Suppressor macrophage (primary cell): ENCODE data around the gene PERCC1.

Experiments used
- DNase-seq, 4 experiments: peaks; one replicate each; pipeline ENCODE4 v3.0.0-alpha.2; 2020 to 2022
- total RNA-seq, 17 experiments: gene quantifications; one replicate each; lab custom pipeline; 2026; ENCODE audit warnings: mixed read lengths in 6 of 17, inconsistent platforms in 3 of 17; lab: John Stamatoyannopoulos, UW

The PERCC1 gene
- 0 to 0.33 (median 0) reads per million in 17 experiments for total RNA-seq

GRCh38 chr16:1430759-1431496, at the start of gene PERCC1:
Gene PERCC1, plus strand, starts transcription at chr16:1431078. Its CDS starts 1,516 bp downstream, at chr16:1432594.
- no peak for DNase-seq

DNA sequence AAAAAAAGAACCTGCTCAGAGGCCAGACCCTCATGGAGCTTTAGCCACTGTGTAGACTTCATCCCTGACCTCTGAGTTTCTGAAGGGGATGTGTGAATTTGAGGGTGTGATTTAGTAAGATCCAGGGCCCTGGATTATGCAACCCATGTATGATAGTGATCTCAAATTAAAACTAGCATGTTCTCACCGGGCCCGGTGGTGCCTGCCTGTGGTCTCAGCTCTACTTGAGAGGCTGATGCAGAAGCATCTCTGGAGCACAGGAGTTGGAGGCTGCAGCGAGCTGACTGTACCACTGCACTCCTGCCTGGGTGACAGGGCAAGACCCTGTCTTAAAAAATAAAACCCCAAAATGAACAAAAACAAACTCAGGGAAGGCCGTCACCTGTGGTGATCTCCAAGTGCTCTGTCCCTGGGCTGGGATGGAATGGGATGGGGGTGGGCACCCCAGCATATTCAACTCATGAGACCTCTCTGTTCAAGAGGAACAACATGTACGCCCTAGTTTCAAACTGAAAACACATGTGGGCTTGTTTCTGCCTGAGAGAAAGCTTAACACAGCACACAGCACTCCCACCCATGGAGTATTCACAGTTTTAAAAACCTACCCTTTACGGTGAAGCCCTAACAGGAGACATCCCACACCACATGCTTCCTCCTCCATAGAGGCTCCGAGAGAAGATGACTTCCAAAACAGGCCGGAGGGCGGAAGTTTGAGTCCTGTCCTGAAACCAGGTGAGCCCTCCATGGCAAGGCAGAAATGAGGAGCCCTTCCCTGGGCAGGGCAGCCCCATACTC, 49.1 kb upstream of the PERCC1 start:
- no peak for DNase-seq

- DNase-seq = no peak
These were observed 47.3 kb upstream of the PERCC1 start for GRCh38 chr16:1383556-1383955.

- DNase-seq = no peak
These were observed 45.6 kb upstream of the PERCC1 start for GRCh38 chr16:1385232-1385631.

DNA sequence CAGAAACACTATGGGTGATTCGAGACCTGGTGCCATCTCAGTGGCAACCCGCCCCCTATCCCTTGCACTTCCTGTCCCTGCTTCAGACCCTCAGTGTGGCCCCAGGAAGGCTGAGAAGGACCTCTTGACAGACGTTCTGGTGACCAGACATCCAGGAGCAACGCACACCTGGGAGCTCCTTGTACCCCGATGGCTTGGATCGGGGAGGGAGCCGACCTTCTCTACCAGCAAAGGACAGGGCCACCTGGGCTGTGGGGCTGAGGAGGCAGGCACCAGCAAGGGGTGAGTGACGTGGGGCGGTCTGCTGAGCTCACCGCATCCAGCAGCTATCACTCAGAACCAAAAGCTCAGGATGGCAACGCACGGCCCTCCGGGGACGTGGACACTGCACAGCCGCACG, 43.5 kb upstream of the PERCC1 start:
- no peak for DNase-seq

GRCh38 chr16:1389762-1390161, 41.1 kb upstream of the PERCC1 start:
- no peak for DNase-seq

GRCh38 chr16:1390239-1390779, 40.6 kb upstream of the PERCC1 start:
- no peak for DNase-seq

DNA sequence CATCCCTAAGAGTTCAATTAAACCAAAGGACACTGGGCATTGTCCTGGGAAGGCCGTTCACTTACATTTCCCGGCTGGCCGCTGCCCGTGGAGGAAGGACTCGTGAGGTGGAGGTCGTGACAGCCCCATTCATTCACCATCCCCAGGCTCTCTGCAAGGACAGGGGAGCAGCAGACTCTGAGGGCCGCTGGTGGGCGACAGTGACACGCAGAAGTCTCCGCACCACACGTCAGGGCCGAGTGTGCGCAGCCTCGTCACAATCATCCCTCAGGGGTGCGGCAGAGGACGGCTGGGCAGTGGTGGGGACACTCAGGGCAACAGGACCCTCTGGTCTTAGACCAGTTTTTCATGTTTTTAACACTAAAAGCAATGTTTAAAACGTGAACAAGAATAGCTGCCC, 38.1 kb upstream of the PERCC1 start:
- DNase-seq = no peak

DNA sequence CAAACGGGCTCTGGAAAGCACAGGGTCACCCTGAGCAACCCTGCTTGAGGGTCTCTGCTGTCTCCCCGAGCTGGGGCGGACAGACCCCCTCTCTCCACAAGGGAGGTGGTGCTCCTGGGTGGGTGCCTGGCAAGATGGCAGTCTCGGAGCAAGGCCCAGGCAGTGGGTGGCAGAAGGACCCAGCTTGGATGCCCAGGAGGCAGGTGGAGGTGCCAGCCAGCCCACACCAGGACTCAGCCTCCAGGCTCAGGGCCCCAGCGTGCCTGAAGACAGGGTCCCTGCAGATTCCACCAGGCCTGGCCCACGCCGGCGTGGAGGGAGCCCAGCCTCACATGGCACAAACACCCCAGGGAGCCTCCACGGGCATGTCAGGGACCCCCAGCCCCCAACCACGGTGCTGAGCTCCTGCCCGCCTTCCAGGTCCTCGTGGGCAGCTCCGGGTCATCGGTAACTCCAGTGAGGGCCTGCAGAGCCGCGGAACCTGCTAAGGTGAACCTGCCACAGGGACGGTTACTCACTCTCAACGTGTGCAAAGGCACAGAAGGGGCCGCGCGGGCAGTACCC, 37.2 kb upstream of the PERCC1 start:
- DNase-seq = no peak

DNA sequence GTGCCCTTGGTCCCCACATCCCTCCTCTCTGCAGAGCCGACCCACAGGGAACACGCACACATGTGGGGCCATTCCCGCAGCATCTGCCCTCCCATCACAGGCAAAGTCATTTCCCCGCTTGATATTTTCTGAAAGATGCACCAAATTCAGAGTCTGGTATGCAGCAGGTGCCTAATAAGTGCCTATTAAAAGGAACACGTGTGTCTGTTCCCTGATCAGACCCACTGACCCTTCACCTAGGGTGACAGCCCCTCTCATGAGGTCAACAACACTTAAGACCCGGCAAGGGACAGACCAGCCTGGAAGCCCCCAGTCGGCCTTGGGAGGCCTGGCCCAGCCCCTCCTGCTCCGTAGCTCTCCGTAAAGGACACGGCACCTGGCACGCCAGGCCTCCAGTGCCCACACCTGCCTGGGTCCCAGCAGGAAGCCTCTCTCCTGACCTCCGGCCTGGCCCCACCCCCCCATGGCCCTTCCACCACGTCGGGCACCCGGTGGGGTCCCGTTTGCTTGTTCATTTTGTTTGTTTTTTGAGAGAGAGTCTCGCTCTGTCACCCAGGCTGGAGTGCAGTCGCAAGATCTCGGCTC, 36.4 kb upstream of the PERCC1 start:
- DNase-seq = no peak

DNA sequence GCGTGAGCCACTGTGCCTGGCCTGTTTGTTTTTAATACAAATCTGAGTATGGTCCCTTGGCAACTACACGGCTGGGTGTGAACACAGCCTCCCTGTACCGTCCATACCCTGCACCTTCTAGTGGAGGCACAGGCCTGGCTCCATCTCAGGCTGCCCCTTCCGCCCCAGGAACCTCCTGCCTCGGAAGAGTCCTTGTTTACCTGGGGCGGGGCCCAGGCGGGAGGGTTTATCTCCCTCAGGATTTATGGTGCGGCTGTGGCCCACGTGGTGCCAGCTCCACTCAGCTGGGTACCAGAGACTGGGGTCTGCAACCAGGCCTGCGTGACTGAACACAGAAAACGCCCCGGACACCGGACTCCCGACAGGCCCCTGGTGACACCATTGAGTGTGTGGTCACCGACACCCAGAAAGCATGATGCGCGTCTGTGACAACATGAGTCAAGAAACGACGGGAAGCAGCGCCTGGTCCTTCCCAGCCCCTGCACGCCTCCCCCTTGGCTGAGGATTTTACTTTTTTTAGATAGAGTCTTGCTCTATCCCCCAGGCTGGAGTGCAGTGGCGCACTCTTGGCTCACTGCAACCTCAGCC, 35.3 kb upstream of the PERCC1 start:
- DNase-seq = no peak

DNA sequence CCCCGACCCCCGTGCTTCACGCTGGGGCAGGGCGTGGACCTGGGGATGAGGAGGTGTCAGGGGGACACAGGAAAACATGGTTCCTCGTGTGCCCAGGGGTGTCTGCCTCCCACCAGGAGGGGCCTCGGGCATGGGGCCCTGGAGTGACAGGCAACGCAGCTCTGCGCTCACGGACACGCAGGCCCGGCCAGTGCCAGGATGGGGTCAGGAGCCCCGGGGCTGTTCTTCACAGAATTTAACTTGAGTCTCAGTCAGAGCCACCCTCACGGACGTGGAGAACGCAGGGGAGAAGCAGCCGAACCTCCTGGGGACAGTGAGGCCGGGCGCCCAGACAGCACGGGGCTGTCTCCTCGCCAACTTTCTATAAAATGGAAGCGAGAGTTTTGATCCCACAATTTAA, 33.1 kb upstream of the PERCC1 start:
- DNase-seq = no peak

DNA sequence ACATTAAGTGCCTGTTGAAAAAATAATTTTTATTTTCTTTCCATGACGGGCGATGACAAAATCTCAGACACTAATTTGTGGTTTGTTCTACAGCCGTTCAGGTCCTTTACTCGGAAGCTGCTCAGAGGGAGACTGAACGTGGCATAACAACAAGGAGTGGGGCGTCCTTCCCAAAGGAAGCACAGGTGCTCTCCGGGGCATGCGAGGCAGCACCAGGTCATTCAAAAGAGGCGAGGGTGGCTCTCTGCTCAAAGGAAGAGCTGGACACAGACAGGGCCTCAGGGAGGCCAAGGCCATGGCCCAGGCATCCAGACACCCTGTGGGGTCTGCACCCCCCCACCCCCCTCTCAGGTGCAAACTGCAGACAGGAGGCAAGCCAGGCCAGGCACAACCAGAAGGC, 32.5 kb upstream of the PERCC1 start:
- DNase-seq = no peak

- DNase-seq = no peak
These were observed 31.9 kb upstream of the PERCC1 start for GRCh38 chr16:1398826-1399581.

DNA sequence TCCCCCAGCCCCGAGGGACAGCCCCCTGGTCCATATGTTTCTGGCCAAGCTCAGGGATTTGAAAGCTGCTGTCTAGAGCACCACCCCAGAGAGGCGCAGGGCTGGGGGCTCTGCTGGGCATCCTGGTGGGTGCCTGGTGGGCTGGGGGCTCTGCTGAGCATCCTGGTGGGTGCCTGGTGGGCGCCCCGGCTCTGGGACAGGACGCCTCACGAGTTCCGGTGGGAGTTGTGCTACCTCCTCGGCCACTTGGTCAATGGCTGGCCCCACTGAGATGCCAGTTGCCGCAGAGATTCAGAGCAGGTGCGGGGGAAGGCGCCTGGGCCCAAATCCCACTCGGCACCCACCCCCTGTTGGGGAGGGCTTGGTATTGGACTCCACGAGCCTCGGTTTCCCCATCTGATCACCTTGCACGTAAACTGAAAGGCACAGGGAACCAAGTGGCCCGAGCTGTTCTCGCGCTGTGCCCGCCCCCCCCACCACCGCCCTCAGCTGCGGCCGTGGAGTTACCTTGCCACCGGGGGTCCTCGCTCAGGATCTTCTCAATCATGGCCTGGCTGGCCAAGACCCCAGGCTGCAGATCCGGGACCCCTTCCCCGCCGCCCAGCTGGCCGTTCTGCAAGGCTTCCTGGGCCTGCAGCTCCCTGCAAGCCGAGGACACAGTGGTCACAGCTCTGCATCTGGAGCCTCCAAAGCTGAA, 29.7 kb upstream of the PERCC1 start:
- no peak for DNase-seq

DNA sequence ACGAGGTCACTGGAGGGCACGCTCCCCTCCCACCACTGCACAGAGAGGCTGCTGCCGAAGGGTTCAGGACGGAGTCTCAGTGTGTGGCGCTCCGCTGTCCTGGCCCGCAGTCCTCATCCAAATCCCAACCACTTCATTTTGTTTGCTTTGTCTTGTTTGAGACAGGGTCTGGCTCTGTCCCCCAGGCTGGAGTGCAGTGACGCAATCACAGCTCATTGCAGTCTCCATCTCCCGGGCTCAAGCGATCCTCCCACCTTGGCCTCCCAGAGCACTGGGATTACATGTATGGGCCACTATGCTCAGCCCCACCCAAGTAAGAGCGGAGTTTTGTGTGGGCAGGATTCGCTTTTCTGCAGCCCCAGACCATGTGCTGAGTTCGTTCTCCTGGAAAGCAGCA, 29.1 kb upstream of the PERCC1 start:
- DNase-seq = no peak

- DNase-seq = no peak
These were observed 27.8 kb upstream of the PERCC1 start for GRCh38 chr16:1403036-1403435.

GRCh38 chr16:1403733-1404132, 27.1 kb upstream of the PERCC1 start:
- DNase-seq = no peak

DNA sequence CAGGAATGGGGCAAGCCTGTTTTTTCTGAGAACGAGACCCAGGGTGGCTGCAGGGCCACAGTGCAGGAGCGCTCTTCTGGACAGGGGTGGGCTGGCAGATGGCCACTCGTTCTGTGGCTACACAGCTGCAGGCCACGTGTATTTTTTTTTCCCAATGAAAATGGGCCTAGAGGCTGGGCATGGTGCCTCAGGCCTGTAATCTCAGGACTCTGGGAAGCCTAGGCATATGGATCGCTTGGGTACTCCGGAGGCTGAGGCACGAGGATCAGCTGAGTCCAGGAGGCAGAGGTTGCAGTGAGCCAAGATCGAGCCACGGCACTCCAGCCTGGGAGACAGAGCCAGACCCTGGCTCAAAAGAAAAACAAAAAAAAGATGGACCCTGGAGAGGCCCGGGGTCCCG, 23.1 kb upstream of the PERCC1 start:
- DNase-seq = no peak

DNA sequence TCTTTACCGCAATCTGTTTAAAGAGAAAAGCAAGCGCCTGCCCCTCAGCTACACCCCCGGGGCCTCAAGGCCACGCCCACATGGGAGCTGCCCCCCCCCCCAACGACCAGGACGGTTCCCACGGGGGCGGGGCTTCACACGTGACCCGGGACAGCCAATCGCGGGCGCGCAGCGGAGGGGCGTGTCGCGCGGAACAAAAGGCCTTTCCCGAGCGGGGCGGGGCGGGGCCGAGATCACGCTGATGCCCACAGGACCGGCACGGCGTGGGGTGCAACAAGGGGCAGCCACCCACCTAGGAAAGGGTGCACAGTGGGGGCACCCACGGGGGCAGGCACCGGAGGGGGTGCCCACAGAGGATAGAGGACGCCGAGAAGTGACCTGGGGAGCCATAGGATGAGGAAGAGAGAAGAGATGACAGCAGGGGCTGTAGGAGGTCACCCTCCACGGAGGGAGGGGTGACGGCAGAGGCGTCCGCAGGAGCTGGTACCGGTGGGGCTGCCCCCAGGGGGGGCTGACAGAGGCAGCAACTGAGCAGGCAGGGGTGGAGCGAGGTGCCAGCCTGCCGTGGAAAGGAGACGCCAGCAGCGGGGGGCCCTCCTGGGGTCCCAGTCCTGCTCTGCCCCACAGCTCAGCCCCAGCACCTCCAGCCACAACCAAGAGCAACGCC, 22.6 kb upstream of the PERCC1 start:
- DNase-seq = peak; percentile 91 to 97 (median 95)

DNA sequence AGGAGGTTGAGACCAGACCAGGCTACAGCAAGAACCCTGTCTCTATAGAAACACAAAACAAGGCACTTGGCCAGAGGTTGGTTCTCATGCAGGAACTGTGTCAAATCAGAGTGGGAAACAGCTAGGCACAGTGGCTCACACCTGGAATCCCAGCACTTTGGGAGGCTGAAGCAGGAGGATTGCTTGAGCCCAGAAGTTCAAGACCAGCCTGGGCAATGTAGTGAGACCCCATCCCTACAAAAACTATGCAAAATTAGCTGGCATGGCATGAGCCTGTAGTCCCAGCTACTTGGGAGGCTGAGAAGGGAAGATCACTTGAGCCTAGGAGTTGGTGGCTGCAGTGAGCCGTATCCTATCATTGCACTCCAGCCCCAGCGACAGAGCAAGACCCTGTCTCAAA, 18.0 kb upstream of the PERCC1 start:
- no peak for DNase-seq
